Mesenchymal stem cell (in vitro differentiated cells and primary cell): Measurements from ENCODE around the gene RFTN1.

Experiments
- DNase-seq: peaks from one replicate; pipeline ENCODE4 v3.0.0-alpha.2; 2013
- H2AFZ ChIP-seq: one replicate; pipeline ENCODE4 v1.6.1; 2013; ENCODE audit warnings: low read depth, mild to moderate bottlenecking, control low read depth, inconsistent platforms, low read length, moderate library complexity
- H2AK5ac ChIP-seq: 2 replicates; pipeline ENCODE4 v1.6.1; 2013; ENCODE audit warnings: low read length, moderate library complexity, mild to moderate bottlenecking, inconsistent platforms; ENCODE audit not compliant: severe bottlenecking
- H2BK120ac ChIP-seq: one replicate; pipeline ENCODE4 v1.6.1; 2013; ENCODE audit warnings: low read depth, mild to moderate bottlenecking, inconsistent platforms, low read length, moderate library complexity
- H2BK12ac ChIP-seq, 2 experiments: one replicate each; pipeline ENCODE4 v1.6.1; 2013; ENCODE audit warnings: inconsistent platforms in 2 of 2, low read length in 2 of 2, mild to moderate bottlenecking in 2 of 2, moderate library complexity in 2 of 2, control low read depth in 1 of 2
- H2BK15ac ChIP-seq: one replicate; pipeline ENCODE4 v1.6.1; 2013; ENCODE audit warnings: mild to moderate bottlenecking, low read depth, inconsistent platforms; ENCODE audit not compliant: poor library complexity, severe bottlenecking
- H2BK5ac ChIP-seq: 2 replicates; pipeline ENCODE4 v1.6.1; 2013; ENCODE audit warnings: low read depth, mild to moderate bottlenecking, low read length, control low read depth, inconsistent platforms; ENCODE audit not compliant: poor library complexity, severe bottlenecking
- H3K14ac ChIP-seq, 2 experiments: one replicate each; pipeline ENCODE4 v1.6.1; 2013; ENCODE audit warnings: inconsistent platforms in 2 of 2, low read length in 2 of 2, control low read depth in 1 of 2, mild to moderate bottlenecking in 1 of 2, moderate library complexity in 1 of 2
- H3K18ac ChIP-seq, 2 experiments: one replicate each; pipeline ENCODE4 v1.6.1; 2013; ENCODE audit warnings: inconsistent platforms in 2 of 2, low read length in 2 of 2, control low read depth in 1 of 2, low read depth in 1 of 2, mild to moderate bottlenecking in 1 of 2
- H3K23ac ChIP-seq, 2 experiments: one replicate each; pipeline ENCODE4 v1.6.1; 2013; ENCODE audit warnings: inconsistent platforms in 2 of 2, low read length in 2 of 2, mild to moderate bottlenecking in 2 of 2, moderate library complexity in 2 of 2, control low read depth in 1 of 2
- H3K27ac ChIP-seq: 2 replicates; pipeline ENCODE4 v1.5.1; 2013; ENCODE audit warnings: mild to moderate bottlenecking, moderate library complexity, low read length, control low read depth, inconsistent platforms; ENCODE audit not compliant: poor library complexity, severe bottlenecking
- H3K27me3 ChIP-seq, 2 experiments: 2 replicates each; pipeline versions ENCODE4 v1.6.1 to v1.7.0; 2013; ENCODE audit warnings: low read length in 2 of 2, mild to moderate bottlenecking in 2 of 2, moderate library complexity in 2 of 2, control low read depth in 1 of 2, inconsistent platforms in 1 of 2; ENCODE audit not compliant: control insufficient read depth in 1 of 2, insufficient read depth in 1 of 2
- H3K36me3 ChIP-seq, 2 experiments: 2 replicates each; pipeline versions ENCODE4 v1.6.1 to v1.7.0; 2013; ENCODE audit warnings: low read length in 2 of 2, control low read depth in 1 of 2, inconsistent platforms in 1 of 2, low read depth in 1 of 2, mild to moderate bottlenecking in 1 of 2; ENCODE audit not compliant: insufficient read depth in 2 of 2, control insufficient read depth in 1 of 2
- H3K4ac ChIP-seq, 2 experiments: one replicate each; pipeline ENCODE4 v1.6.1; 2013; ENCODE audit warnings: inconsistent platforms in 2 of 2, low read length in 2 of 2, mild to moderate bottlenecking in 2 of 2, moderate library complexity in 2 of 2, control low read depth in 1 of 2, low read depth in 1 of 2
- H3K4me1 ChIP-seq: 2 replicates; pipeline ENCODE4 v1.6.1; 2013; ENCODE audit warnings: low read depth, low read length, control low read depth; ENCODE audit not compliant: control insufficient read depth, insufficient read depth
- H3K4me2 ChIP-seq: 2 replicates; pipeline ENCODE4 v1.6.1; 2013; ENCODE audit warnings: low read length, mild to moderate bottlenecking, inconsistent platforms; ENCODE audit not compliant: poor library complexity, severe bottlenecking
- H3K4me3 ChIP-seq, 2 experiments: 2 replicates each; pipeline versions ENCODE4 v1.5.1 to v1.7.0; 2013; ENCODE audit warnings: low read length in 2 of 2, mild to moderate bottlenecking in 2 of 2, control low read depth in 1 of 2, low read depth in 1 of 2; ENCODE audit not compliant: insufficient read depth in 1 of 2
- H3K79me1 ChIP-seq: replicated peaks from 2 replicates; pipeline ENCODE4 v1.6.1; 2013; ENCODE audit warnings: mild to moderate bottlenecking, control low read depth, low read length, inconsistent platforms; ENCODE audit not compliant: poor library complexity, severe bottlenecking
- H3K9ac ChIP-seq: 2 replicates; pipeline ENCODE4 v1.7.0; 2013; ENCODE audit warnings: mild to moderate bottlenecking, low read length, moderate library complexity
- H3K9me3 ChIP-seq: 2 replicates; pipeline ENCODE4 v1.7.0; 2013; ENCODE audit warnings: mild to moderate bottlenecking, low read length; ENCODE audit not compliant: control insufficient read depth
- H4K8ac ChIP-seq: one replicate; pipeline ENCODE4 v1.6.1; 2013; ENCODE audit warnings: inconsistent platforms, mild to moderate bottlenecking, low read length, moderate library complexity
- H4K91ac ChIP-seq: one replicate; pipeline ENCODE4 v1.6.1; 2013; ENCODE audit warnings: mild to moderate bottlenecking, low read length, inconsistent platforms
- WGBS: methylation state at CpG from one replicate; pipeline ENCODE4 v1.1.7; 2013; ENCODE audit warnings: mixed read lengths; 5-methylcytosine and 5-hydroxymethylcytosine counted together

The RFTN1 gene

GRCh38 chr3:16512435-16513140 lies 911 bp downstream of the RFTN1 start:
- peak overlapping the region in 1 of 2 experiments; percentile 99 for H3K14ac ChIP-seq
- H4K91ac ChIP-seq: peak overlapping the region; percentile 95
- peak overlapping the region; percentile 95 for H2BK15ac ChIP-seq
- peak overlapping the region; percentile 41 for H3K27ac ChIP-seq
- H3K4me1 ChIP-seq: peaks cover 24% of the 10 kb centered on the region
- H2BK120ac ChIP-seq: peak overlapping the region; percentile 96
- peak overlapping the region; percentile 65 for H3K4me2 ChIP-seq
- peak overlapping the region; percentile 64 to 90 for H2BK12ac ChIP-seq
- peak overlapping the region; percentile 86 to 96 for H3K4me3 ChIP-seq
- peak overlapping the region; percentile 88 for H3K9ac ChIP-seq
- no peaks in the 10 kb centered on the region for H3K9me3 ChIP-seq
- H3K79me1 ChIP-seq: peaks cover 4% of the 10 kb centered on the region
- H3K18ac ChIP-seq: peak overlapping the region; percentile 95 to 99
- peak overlapping the region; percentile 87 to 92 for H3K23ac ChIP-seq
- peak overlapping the region; percentile 90 for H4K8ac ChIP-seq
- H3K4ac ChIP-seq: peak overlapping the region; percentile 98 to 99
- no peaks in the 10 kb centered on the region for H3K36me3 ChIP-seq
- H2BK5ac ChIP-seq: peak overlapping the region; percentile 71
- DNase-seq: no peak
- 3% methylated on average over 35 of the region's 37 CpGs for WGBS
- H3K27me3 ChIP-seq: no peaks in the 10 kb centered on the region
- H2AK5ac ChIP-seq: no peak overlapping the region
- no peak overlapping the region for H2AFZ ChIP-seq

DNA sequence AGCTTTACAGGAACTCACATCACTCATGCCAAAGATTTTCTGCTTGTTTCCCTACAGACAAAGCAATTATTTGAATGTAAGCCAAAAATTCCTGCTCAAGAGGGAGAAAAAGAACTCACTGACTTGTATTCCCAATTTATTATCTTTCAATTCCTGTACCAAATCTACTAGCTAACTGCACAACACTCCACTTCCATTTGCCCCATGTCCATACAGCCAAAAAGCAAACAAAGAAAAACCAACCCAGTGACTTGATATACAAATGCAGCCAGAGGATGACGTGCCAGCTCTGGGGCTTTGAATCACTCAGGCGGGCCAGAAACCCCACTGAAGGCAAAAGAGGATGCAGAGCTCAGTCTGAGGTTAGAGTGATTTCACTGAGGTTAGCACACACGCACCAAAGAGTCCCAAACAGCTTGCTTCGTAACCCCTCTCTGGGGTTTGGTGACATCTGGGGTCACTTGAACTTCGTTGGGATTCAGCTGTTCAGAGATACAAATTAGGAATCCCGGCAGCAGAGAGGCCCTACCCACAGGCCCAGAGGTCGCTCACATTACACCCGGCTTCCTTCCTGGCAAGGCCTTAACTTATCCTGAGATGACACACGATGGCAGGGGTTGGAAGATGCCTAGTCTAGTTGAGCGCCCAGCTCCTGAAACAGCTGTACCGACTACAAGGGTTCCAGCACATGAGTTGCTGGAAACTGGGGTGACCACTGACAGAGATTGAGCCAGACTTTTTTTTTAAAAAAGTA lies 1.6 kb downstream of the RFTN1 start:
- Histone ChIP-seq H3K23ac (no peak overlapping the region), H3K36me3 (no peaks in the 10 kb centered on the region), H3K4me3 (peak overlapping the region; percentile 86 to 96), H2AFZ (no peak overlapping the region), H4K91ac (peak overlapping the region; percentile 67), H3K4ac (no peak overlapping the region), H2AK5ac (no peak overlapping the region), H3K27ac (peak overlapping the region; percentile 41), H3K4me1 (peaks cover 23% of the 10 kb centered on the region), H3K9me3 (no peaks in the 10 kb centered on the region), H2BK5ac (no peak overlapping the region), H2BK120ac (no peak overlapping the region), H4K8ac (no peak overlapping the region), H3K14ac (no peak overlapping the region), H3K79me1 (peaks cover 4% of the 10 kb centered on the region), H3K9ac (peak overlapping the region; percentile 88), H2BK15ac (peak overlapping the region; percentile 32), H3K18ac (peak overlapping the region in 1 of 2 experiments; percentile 95), H3K27me3 (no peaks in the 10 kb centered on the region), H2BK12ac (peak overlapping the region in 1 of 2 experiments; percentile 37), H3K4me2 (peak overlapping the region; percentile 65)
- WGBS: 16% methylated on average over 10 of the region's 11 CpGs
- DNase-seq: peak; percentile 95

DNA sequence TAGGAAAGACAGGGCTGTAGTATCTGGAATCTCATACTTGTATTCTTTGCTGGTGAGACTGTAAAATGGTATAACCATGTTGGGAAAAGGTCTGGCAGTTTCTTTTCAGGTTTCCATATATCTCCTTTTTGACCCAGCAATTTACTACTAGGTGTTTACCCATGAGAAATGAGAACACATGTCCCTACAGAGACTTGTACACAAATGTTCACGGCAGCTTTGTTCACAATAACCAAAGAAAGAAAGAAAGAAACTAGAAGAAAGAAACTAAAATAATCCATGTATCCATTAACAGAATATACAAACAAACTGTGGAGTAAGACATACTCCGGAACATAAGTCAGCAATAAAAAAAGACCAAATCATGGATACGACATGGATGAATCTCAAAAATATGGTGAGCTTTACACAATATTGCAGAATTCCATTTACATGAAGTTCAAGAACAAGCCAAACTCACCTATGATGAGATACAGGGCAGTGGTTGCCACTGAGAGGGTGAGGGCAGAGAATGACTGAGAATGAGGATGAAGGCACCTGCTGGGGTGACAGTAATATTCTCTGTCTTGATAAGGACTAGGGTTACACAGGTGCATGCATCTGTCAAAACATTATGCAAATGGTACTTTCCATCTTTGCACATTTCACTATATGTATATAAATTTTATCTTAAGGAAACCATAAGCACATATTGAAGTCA lies 2.7 kb downstream of the RFTN1 start:
- Histone ChIP-seq H3K23ac (no peak overlapping the region), H3K4me3 (peak overlapping the region in 1 of 2 experiments; percentile 96), H3K18ac (peak overlapping the region in 1 of 2 experiments; percentile 56), H2BK15ac (no peak overlapping the region), H3K9ac (peak overlapping the region; percentile 88), H3K27ac (no peak overlapping the region), H2AK5ac (no peak overlapping the region), H3K4ac (peak overlapping the region in 1 of 2 experiments; percentile 50), H3K4me1 (peaks cover 18% of the 10 kb centered on the region), H3K9me3 (no peaks in the 10 kb centered on the region), H2AFZ (no peak overlapping the region), H3K79me1 (peaks cover 8% of the 10 kb centered on the region), H2BK12ac (peak overlapping the region in 1 of 2 experiments; percentile 55), H2BK5ac (no peak overlapping the region), H3K27me3 (no peaks in the 10 kb centered on the region), H4K8ac (no peak overlapping the region), H3K36me3 (peaks cover 0 to 3% of the 10 kb centered on the region in 2 experiments), H2BK120ac (no peak overlapping the region), H3K14ac (peak overlapping the region in 1 of 2 experiments; percentile 87), H4K91ac (no peak overlapping the region), H3K4me2 (peak overlapping the region; percentile 2)
- WGBS: 87% methylated on average over 2 of the region's 3 CpGs
- no peak for DNase-seq
